Right renal pelvis (tissue), 4 donors: Measurements from ENCODE around the gene MYO10. TPM values are rescaled to one million over a fixed set of nuclear protein-coding genes. Genes with fewer than 3 reads are reported as not detected.

Experiments
- DNase-seq, 4 donors: peaks; one replicate each; pipeline ENCODE4 v3.0.0-alpha.2; 2013; ENCODE audit warnings: low read depth in 4 of 4, low spot score in 3 of 4, missing footprints in 1 of 4
- polyA plus RNA-seq, 4 donors: library from polyadenylated mRNA; unstranded; fragments of 120-200 nt; gene quantifications; one replicate each; pipeline ENCODE4 v1.2.1, GENCODE V29; 2013; ENCODE audit not compliant: insufficient read length in 4 of 4

MYO10 gene
- polyA plus RNA-seq, 4 donors, result 37.2 to 43.3 (median 40.8) TPM

GRCh38 chr5:16944816-16945562 is 8.9 kb upstream of the MYO10 start:
- no peak for DNase-seq

- DNase-seq, result no peak
These were observed 8.0 kb upstream of the MYO10 start for GRCh38 chr5:16943846-16944678.

- DNase-seq, result no peak
These were observed 1.5 kb upstream of the MYO10 start for GRCh38 chr5:16937503-16938161.

- DNase-seq, result no peak
These were observed 926 bp upstream of the MYO10 start for GRCh38 chr5:16936989-16937438.

- no peak for DNase-seq
These were observed 598 bp downstream of the MYO10 start for GRCh38 chr5:16935231-16936149.

- DNase-seq, result no peak
These were observed 1.4 kb downstream of the MYO10 start for GRCh38 chr5:16934677-16935153.

GRCh38 chr5:16934123-16934522 is 2.0 kb downstream of the MYO10 start:
- DNase-seq, result peak in 1 of 4 donors; percentile 71

GRCh38 chr5:16933337-16933736 is 2.8 kb downstream of the MYO10 start:
- DNase-seq, result no peak

GRCh38 chr5:16932401-16932800 is 3.7 kb downstream of the MYO10 start:
- DNase-seq, result no peak

- no peak for DNase-seq
These were observed 4.6 kb downstream of the MYO10 start for GRCh38 chr5:16931334-16932110.

GRCh38 chr5:16930496-16930895 is 5.6 kb downstream of the MYO10 start:
- DNase-seq, result no peak

- no peak for DNase-seq
These were observed 6.3 kb downstream of the MYO10 start for GRCh38 chr5:16929831-16930230.

GRCh38 chr5:16929347-16929746 is 6.7 kb downstream of the MYO10 start:
- DNase-seq, result no peak

GRCh38 chr5:16927613-16928012 is 8.5 kb downstream of the MYO10 start:
- no peak for DNase-seq

GRCh38 chr5:16926417-16926816 is 9.7 kb downstream of the MYO10 start:
- DNase-seq, result no peak

GRCh38 chr5:16924206-16924605 is 11.9 kb downstream of the MYO10 start:
- DNase-seq, result no peak

GRCh38 chr5:16922430-16922829 is 13.7 kb downstream of the MYO10 start:
- no peak for DNase-seq

- DNase-seq, result no peak
These were observed 14.9 kb downstream of the MYO10 start for GRCh38 chr5:16921211-16921610.

GRCh38 chr5:16920109-16920816 is 15.8 kb downstream of the MYO10 start:
- DNase-seq, result no peak
